ENCODE data around the gene CORO2B.

GRCh38 chr15:68694111-68694510, 115.3 kb downstream of the CORO2B start:
- TF ChIP-seq CTCF (IDR thresholded peaks at IDR 0.05) = no peak
- no peak for TF ChIP-seq POLR2A (IDR thresholded peaks at IDR 0.05)
- TF ChIP-seq EP300 (IDR thresholded peaks at IDR 0.05) = no peak
- TF ChIP-seq POLR2AphosphoS5 (IDR thresholded peaks at IDR 0.05) = no peak
